ENCODE data around the gene ZNF239. TPM values are rescaled to one million over a fixed set of nuclear protein-coding genes. Genes with fewer than 3 reads are reported as not detected.

ZNF239 gene
- total RNA-seq, 1 experiment from 2014 or later = not detected

- Histone ChIP-seq H3K9me3 (replicated peaks) (no peaks in the 10 kb centered on the region), H3K27ac (no peak overlapping the region), H3K36me3 (no peaks in the 10 kb centered on the region), H3K4me1 (no peaks in the 10 kb centered on the region), H3K4me3 (no peak overlapping the region), H3K27me3 (no peaks in the 10 kb centered on the region)
- no peak for DNase-seq
Observed at GRCh38 chr10:43524434-43525247, 49.8 kb downstream of the ZNF239 start.

Other genes starting within 250 kb of the ZNF239 start
- gene FXYD4, start 203.0 kb downstream of the ZNF239 start, total RNA-seq (2014; rRNA removed; shearing (Covaris generic)) = not detected in 2 replicates
- gene HNRNPF, start 165.4 kb downstream of the ZNF239 start, total RNA-seq (2014; rRNA removed; shearing (Covaris generic)) = 63.2 and 64.7 TPM in 2 replicates
- 0.18 and 0.38 TPM in 2 replicates for gene ZNF487, start 137.5 kb downstream of the ZNF239 start, total RNA-seq (2014; rRNA removed; shearing (Covaris generic))
- 2.2 and 2.9 TPM in 2 replicates for gene ZNF485, start 31.8 kb upstream of the ZNF239 start, total RNA-seq (2014; rRNA removed; shearing (Covaris generic))
- 12.0 and 14.8 TPM in 2 replicates for gene ZNF32, start 74.3 kb upstream of the ZNF239 start, total RNA-seq (2014; rRNA removed; shearing (Covaris generic))

Data from SJCRH30 (cell line).